HG02588 (cell line): ENCODE results near the gene TTC7B.

Experiments used
- ATAC-seq: cut with Tn5 transposase; IDR thresholded peaks from one replicate; pipeline ENCODE4 v1.9.1; 2021; ENCODE audit warnings: mild to moderate bottlenecking, moderate library complexity; ENCODE audit not compliant: unreplicated experiment

Gene TTC7B

GRCh38 chr14:90678420-90678819 is 137.8 kb downstream of the TTC7B start:
- ATAC-seq: no peak

DNA sequence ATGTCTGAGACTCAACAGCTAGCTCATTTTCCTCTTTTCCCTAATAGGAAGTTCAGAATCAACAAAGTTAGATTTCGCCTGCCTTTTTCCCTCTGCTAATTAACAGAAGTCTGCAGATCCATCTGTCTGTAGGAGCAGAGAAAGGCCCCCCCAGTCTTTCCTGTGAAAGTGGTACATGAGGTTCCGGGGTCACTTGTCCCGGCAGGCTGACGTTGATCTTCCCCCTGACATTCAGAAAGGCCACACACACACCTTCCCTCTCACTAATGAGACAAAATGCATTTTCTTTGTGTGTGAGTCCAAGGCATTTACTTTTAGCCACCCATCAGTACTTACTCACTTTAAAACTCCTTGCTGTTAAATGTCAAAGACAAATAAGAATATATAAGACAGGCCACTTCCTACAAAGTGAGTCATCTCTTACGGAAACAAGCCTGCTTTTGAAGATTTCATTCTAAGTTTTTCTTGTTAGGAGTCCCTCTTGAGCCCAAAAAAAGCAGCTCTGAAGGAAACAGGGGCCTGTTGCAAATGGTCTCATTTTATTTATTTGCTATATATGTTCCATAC is 138.7 kb downstream of the TTC7B start:
- ATAC-seq: no peak

GRCh38 chr14:90676912-90677311 is 139.3 kb downstream of the TTC7B start:
- no peak for ATAC-seq

- ATAC-seq: no peak
These were observed 139.9 kb downstream of the TTC7B start for GRCh38 chr14:90676356-90676755.

GRCh38 chr14:90675399-90675798 is 140.8 kb downstream of the TTC7B start:
- ATAC-seq: no peak

DNA sequence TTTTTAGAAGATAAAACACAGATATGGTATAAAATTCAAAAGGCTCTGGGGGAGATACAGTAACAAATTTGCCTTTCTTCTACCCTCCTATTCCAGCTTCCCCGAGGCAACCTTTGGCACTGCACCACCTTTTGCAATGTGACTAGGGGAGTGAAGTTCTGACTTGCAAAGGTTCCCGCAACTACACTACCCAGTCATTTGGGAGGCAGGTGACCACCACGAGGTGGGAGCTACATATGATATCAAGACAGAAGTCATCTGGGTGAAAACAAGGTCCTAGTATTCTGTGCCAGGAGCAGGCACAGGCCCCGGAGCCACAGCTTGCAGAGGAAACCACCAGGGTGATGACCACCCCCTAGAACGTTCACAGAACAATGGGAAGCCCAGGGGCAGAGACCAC is 141.5 kb downstream of the TTC7B start:
- ATAC-seq: no peak

GRCh38 chr14:90674043-90674670 is 142.1 kb downstream of the TTC7B start:
- ATAC-seq: no peak

DNA sequence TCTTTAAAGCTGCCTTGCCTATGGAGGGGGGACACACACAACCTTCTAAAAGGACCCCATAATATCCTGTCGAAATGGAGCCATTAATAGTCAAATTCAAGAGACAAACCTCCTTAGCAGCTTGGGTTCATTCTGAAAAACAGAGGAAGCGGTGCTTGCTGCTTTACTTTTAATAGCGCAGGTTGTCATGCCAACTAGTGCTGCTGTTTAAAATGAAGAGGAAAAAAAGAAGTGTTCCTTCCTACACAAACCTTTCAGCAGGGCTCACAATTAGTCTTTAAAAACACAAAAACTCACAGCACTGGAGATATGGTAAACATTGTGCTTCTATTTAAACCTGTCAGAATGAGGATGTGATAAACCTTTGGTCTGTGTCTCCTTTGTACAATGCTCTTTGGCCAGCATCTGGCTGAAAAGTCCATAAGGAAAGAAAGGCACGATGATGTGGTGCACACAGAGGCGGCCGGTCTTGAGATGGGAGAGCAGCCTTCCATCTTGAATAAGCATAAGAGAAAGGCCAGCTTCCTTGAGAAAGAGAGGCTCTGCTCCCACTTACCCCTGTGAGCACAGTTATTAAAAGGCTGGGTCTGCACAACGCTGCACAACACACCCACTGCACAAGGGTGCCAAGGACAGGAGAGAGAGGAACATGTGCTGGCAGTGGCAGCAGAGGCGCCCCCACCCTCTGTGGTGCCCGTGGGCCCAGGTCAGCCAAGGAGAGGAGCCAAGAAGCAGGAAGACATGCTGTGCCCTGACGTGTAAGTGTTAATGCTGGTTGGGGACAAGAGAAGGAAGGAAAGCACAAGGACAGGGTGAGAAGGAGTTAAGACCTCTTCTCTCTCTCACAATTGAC is 144.6 kb downstream of the TTC7B start:
- ATAC-seq: no peak

DNA sequence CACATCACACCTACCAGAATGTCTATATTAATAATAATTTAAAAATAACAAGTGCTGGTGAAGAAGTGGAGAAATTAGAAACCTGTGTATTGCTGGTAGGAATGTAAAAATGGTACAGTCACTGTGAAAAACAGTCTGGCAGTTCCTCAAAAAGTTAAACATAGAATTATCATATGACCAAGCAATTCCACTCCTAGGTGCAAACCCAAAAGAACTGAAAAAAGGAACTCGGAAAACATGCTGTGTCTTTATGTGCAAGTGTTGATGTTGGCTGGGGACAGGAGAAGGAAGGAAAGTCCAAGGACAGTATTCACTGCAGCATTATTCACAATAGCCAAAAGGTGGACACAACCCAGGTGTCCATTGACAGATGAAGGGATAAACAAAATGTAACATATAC is 146.5 kb downstream of the TTC7B start:
- ATAC-seq: no peak

GRCh38 chr14:90666571-90666970 is 149.7 kb downstream of the TTC7B start:
- no peak for ATAC-seq

DNA sequence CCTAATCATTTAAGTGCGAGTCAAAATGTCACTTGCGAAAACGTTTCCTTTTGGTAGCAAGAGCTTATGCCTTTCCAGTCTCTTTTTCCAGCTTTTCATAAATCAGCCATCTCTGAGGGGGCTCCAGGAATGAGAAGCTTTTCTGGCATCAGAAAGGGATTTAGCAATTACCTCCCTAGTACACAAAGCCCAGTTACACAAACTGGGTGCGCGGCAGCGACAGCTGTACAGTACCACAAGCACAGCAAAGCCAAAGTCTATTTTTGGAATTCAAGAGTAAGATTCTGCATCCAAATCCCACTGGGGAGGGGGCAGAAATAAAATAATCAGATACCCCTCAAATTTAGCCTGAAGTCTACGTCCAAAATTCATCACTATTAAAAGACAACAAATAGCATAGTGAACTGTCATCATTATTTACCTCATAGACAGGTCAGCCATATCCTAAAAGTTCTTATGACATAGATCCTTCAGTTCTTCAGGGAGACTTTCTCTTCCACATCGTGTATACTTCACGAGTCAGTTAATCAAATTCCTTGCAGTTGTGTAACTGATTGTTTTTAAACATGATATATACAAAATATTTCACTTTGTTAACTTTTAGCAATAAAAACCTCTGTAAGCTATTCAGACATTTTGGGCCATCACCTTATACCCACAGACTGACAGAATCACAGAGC is 150.8 kb downstream of the TTC7B start:
- ATAC-seq: no peak

DNA sequence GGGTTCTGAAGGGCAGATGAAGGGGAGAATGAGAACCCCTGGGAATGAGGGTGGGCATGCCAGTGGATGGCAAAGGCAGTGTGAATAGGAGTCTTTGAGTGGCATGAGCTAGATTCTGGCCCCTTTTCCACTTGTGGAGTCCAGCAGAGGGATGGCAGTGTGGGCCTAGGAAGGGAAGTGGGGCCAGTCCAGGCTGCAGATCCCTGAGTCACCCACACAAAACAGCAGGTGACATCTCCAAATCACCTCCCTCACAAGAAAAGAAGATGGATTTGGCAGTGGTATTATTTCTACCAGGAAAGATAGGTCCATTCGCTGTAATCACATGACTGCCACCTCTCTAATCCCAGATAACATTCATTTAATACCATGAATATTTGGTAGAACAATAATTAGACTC is 151.3 kb downstream of the TTC7B start:
- ATAC-seq: no peak

- ATAC-seq: no peak
These were observed 152.6 kb downstream of the TTC7B start for GRCh38 chr14:90663680-90664079.

DNA sequence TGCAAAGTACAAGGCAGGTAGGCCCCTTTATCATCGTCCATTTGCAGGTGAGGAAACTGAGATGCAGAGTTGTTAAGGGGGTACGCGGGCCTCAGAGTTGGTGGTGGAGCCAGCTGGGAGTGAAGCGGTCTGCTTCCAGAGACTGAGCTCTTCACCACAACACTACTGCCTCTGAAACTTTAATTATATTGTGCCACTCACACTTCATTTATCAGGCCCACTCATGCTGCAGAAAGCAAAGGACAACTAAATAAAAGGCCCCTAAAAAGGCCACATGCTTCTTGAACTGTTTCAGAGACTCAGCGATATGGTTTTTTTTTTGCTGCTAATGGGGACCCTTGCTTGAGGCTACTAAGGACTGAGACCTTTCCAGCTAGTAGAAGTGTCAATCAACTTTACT is 153.1 kb downstream of the TTC7B start:
- ATAC-seq: no peak

DNA sequence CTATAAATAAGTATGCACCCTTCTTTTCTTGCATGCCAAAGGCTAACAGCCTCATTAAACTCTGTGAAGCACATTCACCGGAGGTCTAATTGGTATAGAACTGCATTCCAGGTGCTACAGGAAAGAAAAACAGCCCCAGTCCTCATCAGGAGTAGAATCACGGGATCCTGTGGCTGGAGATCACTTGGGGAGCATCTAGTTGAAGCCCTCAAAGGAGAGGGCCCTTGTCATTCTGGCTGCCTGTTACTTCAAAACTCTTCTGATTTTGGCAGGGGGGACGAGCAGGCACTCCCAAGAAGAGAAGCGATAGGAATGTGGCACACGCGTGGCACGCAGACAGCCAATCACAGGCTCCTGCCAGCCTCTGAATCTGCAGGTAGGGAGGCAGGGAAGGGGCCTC is 154.4 kb downstream of the TTC7B start:
- ATAC-seq: no peak

DNA sequence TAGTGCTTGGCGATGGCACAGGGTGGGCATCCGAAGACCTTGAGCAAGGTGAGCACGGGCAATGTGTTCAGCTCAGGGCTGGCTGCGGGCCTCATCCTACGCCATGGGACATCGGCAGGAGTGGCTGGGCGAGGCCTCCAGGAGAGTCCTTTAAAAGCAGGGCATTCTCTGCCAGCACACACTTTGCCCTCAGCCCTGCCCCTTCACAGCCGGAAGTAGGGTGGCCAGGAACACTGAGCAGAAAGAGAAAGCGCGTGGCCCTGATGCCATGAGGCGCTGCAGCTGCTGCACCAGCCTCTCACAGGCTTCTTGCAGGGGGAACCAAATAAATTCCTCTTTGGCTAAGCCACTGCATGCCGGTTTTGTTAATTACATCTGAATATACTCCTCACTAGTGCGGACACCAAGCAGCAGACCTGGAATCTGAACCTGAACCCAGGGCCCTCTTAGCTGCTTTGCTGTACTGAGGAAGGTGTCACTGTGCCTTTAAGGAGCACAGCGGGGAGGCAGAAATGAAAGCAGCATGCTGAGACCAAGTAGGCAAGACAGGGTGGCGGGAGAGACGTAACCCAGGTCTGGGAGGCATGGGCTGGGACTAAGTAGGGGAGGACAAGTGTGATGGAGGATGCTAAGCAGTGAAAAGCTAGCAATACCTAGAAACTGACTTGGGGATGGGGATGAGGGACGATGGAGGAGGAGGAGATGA is 155.2 kb downstream of the TTC7B start:
- no peak for ATAC-seq

- ATAC-seq: no peak
These were observed 157.1 kb downstream of the TTC7B start for GRCh38 chr14:90659156-90659555.

DNA sequence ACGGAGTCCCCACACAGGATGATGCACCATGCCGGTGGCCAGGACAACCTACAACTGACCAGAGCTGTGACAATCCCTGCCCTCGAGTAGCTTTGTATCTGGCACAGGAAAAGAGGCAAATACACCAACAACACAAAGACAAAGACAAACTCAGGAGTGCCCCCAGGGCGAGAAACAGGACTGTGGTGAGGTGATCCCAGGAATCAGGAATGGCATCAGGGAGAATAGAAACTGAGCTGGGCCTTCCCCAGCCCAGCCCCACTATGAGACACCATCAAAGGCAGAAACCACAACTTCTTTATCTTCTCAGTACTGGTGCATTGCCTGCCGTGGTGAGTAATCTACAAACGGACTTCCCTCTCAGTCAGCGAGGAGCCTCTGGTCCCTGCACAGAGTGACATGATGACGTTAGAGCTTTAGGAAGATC is 157.7 kb downstream of the TTC7B start:
- no peak for ATAC-seq

DNA sequence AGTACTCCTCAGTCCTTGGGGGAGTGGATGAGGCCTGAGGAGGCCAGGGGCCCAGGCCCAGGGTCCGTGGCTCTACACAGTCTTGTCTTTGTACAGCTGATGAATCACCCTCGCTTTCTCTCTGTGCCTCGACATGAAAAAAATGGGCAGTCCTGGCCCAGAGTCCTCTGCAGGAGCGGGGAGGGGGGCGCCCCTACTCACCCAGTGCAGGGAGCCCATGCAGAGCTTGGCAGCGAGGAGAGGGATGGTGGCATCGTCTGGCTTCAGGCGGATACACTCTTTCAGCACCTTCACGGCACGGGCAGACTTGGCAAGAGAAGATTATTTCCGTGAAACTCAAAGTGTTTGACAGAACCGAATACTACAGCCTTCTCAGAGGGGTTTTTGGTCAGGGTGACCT is 159.3 kb downstream of the TTC7B start:
- no peak for ATAC-seq

GRCh38 chr14:90655829-90656228 is 160.4 kb downstream of the TTC7B start:
- ATAC-seq: no peak

- no peak for ATAC-seq
These were observed 161.4 kb downstream of the TTC7B start for GRCh38 chr14:90654831-90655276.
